ENCODE data around the gene GNG11. TPM values are rescaled to one million over a fixed set of nuclear protein-coding genes. Genes with fewer than 3 reads are reported as not detected.

The GNG11 gene
- 100 to 1,000 TPM in 1 of 4 donors, 10 to 100 TPM in 3; 23.9 to 106 (median 40.9) TPM for total RNA-seq

GRCh38 chr7:93921607-93922566, at the start of gene GNG11:
TSS of gene GNG11 (plus strand) at chr7:93921735. CDS start at chr7:93922138, 403 bp downstream.
- no peak for TF ChIP-seq CTCF (IDR thresholded peaks at IDR 0.05)
- peak; percentile 39 for DNase-seq (ENCODE audit: low spot score)
- peak; percentile 91 for ATAC-seq (ENCODE audit: low FRiP score)

GRCh38 chr7:93873998-93874574, 47.4 kb upstream of the GNG11 start:
- no peak for TF ChIP-seq CTCF (IDR thresholded peaks at IDR 0.05)
- no peak for ATAC-seq (ENCODE audit: low FRiP score)
- DNase-seq (ENCODE audit: low spot score) = no peak

GRCh38 chr7:93877742-93878141, 43.8 kb upstream of the GNG11 start:
- no peak for TF ChIP-seq CTCF (IDR thresholded peaks at IDR 0.05)
- ATAC-seq (ENCODE audit: low FRiP score) (no peak), DNase-seq (ENCODE audit: low spot score) (no peak)

GRCh38 chr7:93879356-93879755, 42.2 kb upstream of the GNG11 start:
- ATAC-seq (ENCODE audit: low FRiP score) = no peak
- DNase-seq (ENCODE audit: low spot score) = no peak
- TF ChIP-seq CTCF (IDR thresholded peaks at IDR 0.05) = no peak

- no peak for ATAC-seq (ENCODE audit: low FRiP score)
- TF ChIP-seq CTCF (IDR thresholded peaks at IDR 0.05) = no peak
- DNase-seq (ENCODE audit: low spot score) = no peak
Measured at GRCh38 chr7:93882468-93882867, 39.1 kb upstream of the GNG11 start.

GRCh38 chr7:93883078-93883916, 38.2 kb upstream of the GNG11 start:
- DNase-seq (ENCODE audit: low spot score) = no peak
- TF ChIP-seq CTCF (IDR thresholded peaks at IDR 0.05) = no peak
- no peak for ATAC-seq (ENCODE audit: low FRiP score)

Data from omental fat pad (tissue), 4 donors.